CD14-positive monocyte (primary cell): Measurements from ENCODE around the gene SPATA16. TPM values are rescaled to one million over a fixed set of nuclear protein-coding genes. Genes with fewer than 3 reads are reported as not detected.

Experiments
- DNase-seq, 3 donors: peaks; one replicate each; pipeline ENCODE4 v3.0.0-alpha.2; 2011 to 2022
- H2AFZ ChIP-seq: 2 replicates; pipeline ENCODE4 v1.6.0; 2012; ENCODE audit warnings: mild to moderate bottlenecking, low read depth, low read length, inconsistent platforms; ENCODE audit not compliant: insufficient read depth, poor library complexity, severe bottlenecking
- H3K27ac ChIP-seq, 2 donors: 1 replicate in 1 of 2; 2 replicates in 1 of 2; pipeline ENCODE4 v1.5.1; 2012 to 2013; ENCODE audit warnings: low read length in 2 of 2, control low read depth in 1 of 2, inconsistent platforms in 1 of 2, low read depth in 1 of 2, mild to moderate bottlenecking in 1 of 2
- H3K27me3 ChIP-seq, 2 donors: one replicate each; pipeline versions ENCODE4 v1.6.0 to v1.6.1; 2011 to 2013; ENCODE audit warnings: low read length in 2 of 2; ENCODE audit not compliant: control insufficient read depth in 2 of 2, insufficient read depth in 2 of 2
- H3K36me3 ChIP-seq, 2 donors: replicated peaks in 1 of 2; 1 replicate in 1 of 2; 2 replicates in 1 of 2; pipeline versions ENCODE4 v1.5.1 to v1.6.1; 2012 to 2013; ENCODE audit warnings: low read length in 2 of 2, control low read depth in 1 of 2, inconsistent platforms in 1 of 2, mild to moderate bottlenecking in 1 of 2; ENCODE audit not compliant: insufficient read depth in 2 of 2, control insufficient read depth in 1 of 2
- H3K4me1 ChIP-seq, 2 donors: 1 replicate in 1 of 2; 2 replicates in 1 of 2; pipeline versions ENCODE4 v1.5.1 to v1.6.1; 2012 to 2013; ENCODE audit warnings: low read length in 2 of 2, control low read depth in 1 of 2, inconsistent platforms in 1 of 2, mild to moderate bottlenecking in 1 of 2, moderate library complexity in 1 of 2; ENCODE audit not compliant: insufficient read depth in 2 of 2, control insufficient read depth in 1 of 2
- H3K4me2 ChIP-seq: replicated peaks from 2 replicates; pipeline ENCODE3; 2012; ENCODE audit warnings: low read length, moderate library complexity, mild to moderate bottlenecking; ENCODE audit not compliant: poor library complexity, severe bottlenecking; ENCODE audit errors: extremely low read depth
- H3K4me3 ChIP-seq, 3 experiments: fragments of 200-600 bp in 1 of 3; sonication (generic) in 1 of 3; replicated peaks in 1 of 3; 1 replicate in 2 of 3; 2 replicates in 1 of 3; pipeline ENCODE4 v1.5.1; 2011 to 2013; ENCODE audit warnings: low read length in 3 of 3, mild to moderate bottlenecking in 3 of 3, control low read depth in 2 of 3, low read depth in 2 of 3, inconsistent platforms in 1 of 3, moderate library complexity in 1 of 3
- H3K79me2 ChIP-seq: 2 replicates; pipeline ENCODE4 v1.6.0; 2012; ENCODE audit warnings: mild to moderate bottlenecking, control low read depth, inconsistent platforms, low read length, moderate library complexity; ENCODE audit not compliant: insufficient read depth
- H3K9ac ChIP-seq: 2 replicates; pipeline ENCODE4 v1.6.0; 2017; ENCODE audit warnings: low read length, mild to moderate bottlenecking; ENCODE audit not compliant: insufficient read depth, poor library complexity, severe bottlenecking
- H3K9me3 ChIP-seq, 2 donors: replicated peaks in 1 of 2; 1 replicate in 1 of 2; 2 replicates in 1 of 2; pipeline versions ENCODE4 v1.5.1 to v1.6.1; 2012 to 2013; ENCODE audit warnings: low read length in 2 of 2, control low read depth in 1 of 2; ENCODE audit not compliant: control insufficient read depth in 1 of 2, insufficient read depth in 1 of 2
- H4K20me1 ChIP-seq: 2 replicates; pipeline ENCODE4 v1.6.0; 2012; ENCODE audit warnings: mild to moderate bottlenecking, low read length, control low read depth, moderate library complexity; ENCODE audit not compliant: insufficient read depth
- H3K27ac Mint-ChIP-seq, 7 donors: one replicate each; pipeline ENCODE4 v1.8.0; 2020; ENCODE audit warnings: mild to moderate bottlenecking in 7 of 7, mixed read lengths in 7 of 7, moderate library complexity in 6 of 7, inconsistent platforms in 2 of 7
- H3K27me3 Mint-ChIP-seq, 3 donors: one replicate each; pipeline ENCODE4 v1.8.0; 2021 to 2022; ENCODE audit warnings: low read depth in 3 of 3, mild to moderate bottlenecking in 3 of 3, mixed read lengths in 3 of 3, moderate library complexity in 3 of 3, inconsistent platforms in 1 of 3
- H3K36me3 Mint-ChIP-seq, 2 donors: one replicate each; pipeline ENCODE4 v1.8.0; 2020; ENCODE audit warnings: mixed read lengths in 2 of 2, inconsistent platforms in 1 of 2, mild to moderate bottlenecking in 1 of 2
- H3K4me1 Mint-ChIP-seq: one replicate; pipeline ENCODE4 v1.8.0; 2020; ENCODE audit warnings: mild to moderate bottlenecking, mixed read lengths
- H3K4me3 Mint-ChIP-seq, 2 donors: one replicate each; pipeline ENCODE4 v1.8.0; 2020; ENCODE audit warnings: mild to moderate bottlenecking in 2 of 2, mixed read lengths in 2 of 2, moderate library complexity in 1 of 2
- H3K9me3 Mint-ChIP-seq, 7 donors: one replicate each; pipeline ENCODE4 v1.8.0; 2020 to 2022; ENCODE audit warnings: mixed read lengths in 7 of 7, mild to moderate bottlenecking in 6 of 7, moderate library complexity in 6 of 7, inconsistent platforms in 2 of 7
- WGBS: methylation state at CpG from one replicate; pipeline ENCODE4 v1.1.5; 2013; ENCODE audit warnings: missing lambda C conversion rate; ENCODE audit not compliant: insufficient coverage; 5-methylcytosine and 5-hydroxymethylcytosine counted together
- intact Hi-C, 2 donors: fragments of 100-400 bp; cut with micrococcal nuclease; formaldehyde crosslinking; loops; one replicate each; pipeline versions ENCODE4 v1.15.0 to v1.15.1; 2023
- polyA plus RNA-seq, 3 donors: library from polyadenylated mRNA; depleted of rRNA in 1 of 3; unstranded in 2 of 3; stranded (reverse) in 1 of 3; fragments of 300-500 nt in 2 of 3; fragments of >200 nt in 1 of 3; fragmentation: Illumina TruSeq in 2 of 3; gene quantifications; 1 replicate in 2 of 3; 2 replicates in 1 of 3; pipeline ENCODE4 v1.2.3, GENCODE V29; 2012 to 2021
- TF ChIP-seq, protein P1 (sequence below): fragments of 200-600 bp; IDR thresholded peaks from one replicate; pipeline ENCODE4 v1.8.0; 2022; ENCODE audit warnings: antibody characterized with exemption, mild to moderate bottlenecking

Gene SPATA16
- polyA plus RNA-seq, 3 donors: not detected

DNA sequence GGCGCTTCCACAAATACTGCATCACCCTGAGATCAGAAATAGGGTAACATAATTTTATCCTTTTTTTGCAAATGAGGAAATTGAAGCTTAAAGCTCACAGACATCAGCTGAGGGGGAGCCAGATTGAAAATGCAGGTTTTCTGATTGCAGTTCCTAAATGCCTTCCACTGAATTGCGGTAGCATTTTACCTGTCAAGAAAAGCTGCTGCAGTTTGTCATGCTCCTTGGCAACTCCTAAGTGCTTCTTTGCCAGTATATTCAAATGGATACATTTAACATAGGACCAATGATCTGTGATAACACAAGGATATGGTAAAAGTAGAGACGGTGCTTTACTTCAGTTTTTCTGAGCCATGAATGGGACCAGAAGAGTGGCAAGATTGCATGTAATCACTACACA, 50.5 kb downstream of the SPATA16 start:
- no peaks in the 10 kb centered on the region for H3K79me2 ChIP-seq
- no peaks in the 10 kb centered on the region for H3K27me3 ChIP-seq
- Mint-ChIP-seq H3K27ac (no peak overlapping the region), H3K9me3 (peaks cover 0 to 8% (median 4%) of the 10 kb centered on the region in 7 donors), H3K4me1 (no peaks in the 10 kb centered on the region), H3K36me3 (no peaks in the 10 kb centered on the region), H3K27me3 (peaks cover 0 to 5% (median 0%) of the 10 kb centered on the region in 3 donors), H3K4me3 (no peak overlapping the region)
- DNase-seq: no peak
- no peaks in the 10 kb centered on the region for H3K9me3 ChIP-seq
- no peak overlapping the region for H2AFZ ChIP-seq
- intact Hi-C loops: no loop called here
- H3K4me2 ChIP-seq: no peak overlapping the region
- TF ChIP-seq, protein P1, sequence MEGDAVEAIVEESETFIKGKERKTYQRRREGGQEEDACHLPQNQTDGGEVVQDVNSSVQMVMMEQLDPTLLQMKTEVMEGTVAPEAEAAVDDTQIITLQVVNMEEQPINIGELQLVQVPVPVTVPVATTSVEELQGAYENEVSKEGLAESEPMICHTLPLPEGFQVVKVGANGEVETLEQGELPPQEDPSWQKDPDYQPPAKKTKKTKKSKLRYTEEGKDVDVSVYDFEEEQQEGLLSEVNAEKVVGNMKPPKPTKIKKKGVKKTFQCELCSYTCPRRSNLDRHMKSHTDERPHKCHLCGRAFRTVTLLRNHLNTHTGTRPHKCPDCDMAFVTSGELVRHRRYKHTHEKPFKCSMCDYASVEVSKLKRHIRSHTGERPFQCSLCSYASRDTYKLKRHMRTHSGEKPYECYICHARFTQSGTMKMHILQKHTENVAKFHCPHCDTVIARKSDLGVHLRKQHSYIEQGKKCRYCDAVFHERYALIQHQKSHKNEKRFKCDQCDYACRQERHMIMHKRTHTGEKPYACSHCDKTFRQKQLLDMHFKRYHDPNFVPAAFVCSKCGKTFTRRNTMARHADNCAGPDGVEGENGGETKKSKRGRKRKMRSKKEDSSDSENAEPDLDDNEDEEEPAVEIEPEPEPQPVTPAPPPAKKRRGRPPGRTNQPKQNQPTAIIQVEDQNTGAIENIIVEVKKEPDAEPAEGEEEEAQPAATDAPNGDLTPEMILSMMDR: no peak
- H3K4me1 ChIP-seq: no peaks in the 10 kb centered on the region
- no peaks in the 10 kb centered on the region for H3K36me3 ChIP-seq
- H3K4me3 ChIP-seq: no peak overlapping the region
- H4K20me1 ChIP-seq: no peaks in the 10 kb centered on the region
- no peak overlapping the region for H3K9ac ChIP-seq
- no CpG with 5 or more reads among the region's 3 CpGs for WGBS
- H3K27ac ChIP-seq: no peak overlapping the region

DNA sequence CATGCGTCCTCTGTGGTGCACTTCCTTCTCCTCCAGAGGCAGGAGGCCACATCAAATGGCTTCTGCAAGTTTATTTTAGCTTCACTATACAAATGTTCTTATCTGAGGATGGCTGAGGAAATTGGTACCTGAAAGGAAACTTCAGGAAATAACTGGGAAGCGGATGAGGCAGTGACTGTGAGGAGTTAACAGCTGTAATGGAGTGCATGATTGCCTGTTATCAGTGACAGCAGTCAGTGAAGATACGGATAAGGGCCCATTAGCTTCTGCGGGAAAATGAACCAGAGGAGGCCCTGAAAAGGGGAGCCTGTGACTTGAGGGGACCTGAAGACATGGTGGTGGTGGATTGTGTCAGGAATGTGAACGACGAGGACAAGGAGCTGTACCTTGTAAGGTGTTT, 51.8 kb downstream of the SPATA16 start:
- Histone ChIP-seq H3K36me3 (no peaks in the 10 kb centered on the region), H3K27me3 (no peaks in the 10 kb centered on the region), H3K79me2 (no peaks in the 10 kb centered on the region), H3K9me3 (no peaks in the 10 kb centered on the region), H3K9ac (no peak overlapping the region), H4K20me1 (no peaks in the 10 kb centered on the region), H2AFZ (no peak overlapping the region), H3K4me1 (no peaks in the 10 kb centered on the region), H3K27ac (no peak overlapping the region), H3K4me3 (no peak overlapping the region), H3K4me2 (no peak overlapping the region)
- Mint-ChIP-seq H3K27me3 (peaks cover 0 to 3% (median 2%) of the 10 kb centered on the region in 3 donors), H3K4me3 (no peak overlapping the region), H3K36me3 (no peaks in the 10 kb centered on the region), H3K4me1 (no peaks in the 10 kb centered on the region), H3K27ac (no peak overlapping the region), H3K9me3 (peaks cover 0 to 9% (median 4%) of the 10 kb centered on the region in 7 donors)
- TF ChIP-seq, protein P1: no peak
- 87% methylated on average over 5 of the region's 6 CpGs for WGBS
- DNase-seq: no peak
- intact Hi-C loops: no loop called here
